Tibial nerve (tissue), 4 donors: ENCODE data around the gene CALHM2. TPM values are rescaled to one million over a fixed set of nuclear protein-coding genes. Genes with fewer than 3 reads are reported as not detected.
A peak's percentile ranks its signal among the peaks of the same experiment; 100 is the strongest.

ENCODE experiments used
- DNase-seq, 2 donors: peaks; one replicate each; pipeline ENCODE4 v3.0.0-alpha.2; 2019; ENCODE audit warnings: low spot score in 2 of 2
- H3K27ac ChIP-seq, 4 donors: fragments of 200-600 bp; sonication (generic) in 3 of 4; one replicate each; pipeline ENCODE4 v1.5.1; 2017 to 2019; ENCODE audit warnings: mild to moderate bottlenecking in 1 of 4
- H3K27me3 ChIP-seq, 2 donors: fragments of 200-600 bp; sonication (generic) in 1 of 2; one replicate each; pipeline versions ENCODE4 v1.5.1 to v1.6.0; 2017 to 2019
- H3K36me3 ChIP-seq, 3 donors: fragments of 200-600 bp; sonication (generic); one replicate each; pipeline ENCODE4 v1.5.1; 2018 to 2019
- H3K4me1 ChIP-seq, 4 donors: fragments of 200-600 bp; sonication (generic) in 3 of 4; one replicate each; pipeline ENCODE4 v1.5.1; 2017 to 2019
- H3K4me3 ChIP-seq, 4 donors: fragments of 200-600 bp; sonication (generic) in 3 of 4; one replicate each; pipeline ENCODE4 v1.5.1; 2017 to 2019; ENCODE audit warnings: mild to moderate bottlenecking in 1 of 4, moderate library complexity in 1 of 4
- H3K9me3 ChIP-seq, 4 donors: fragments of 200-600 bp; sonication (generic) in 3 of 4; one replicate each; pipeline ENCODE4 v1.5.1; 2017 to 2019
- EP300 ChIP-seq, 2 donors: sonication (generic); formaldehyde crosslinking; IDR thresholded peaks; one replicate each; pipeline ENCODE4 v1.6.1; 2017; ENCODE audit warnings: antibody characterized with exemption in 2 of 2, mild to moderate bottlenecking in 1 of 2
- POLR2A ChIP-seq, 2 donors: fragments of 450-650 bp; IDR thresholded peaks; one replicate each; pipeline ENCODE4 v1.6.1; 2017; ENCODE audit warnings: antibody characterized with exemption in 2 of 2, mild to moderate bottlenecking in 2 of 2, moderate library complexity in 2 of 2
- WGBS, 2 donors: methylation state at CpG; one replicate each; pipeline ENCODE4 v1.1.5; 2018; 5-methylcytosine and 5-hydroxymethylcytosine counted together
- total RNA-seq, 4 donors: library from RNA; depleted of rRNA; stranded (reverse); fragments of >200 nt; gene quantifications; one replicate each; pipeline ENCODE4 v1.1.0, GENCODE V29; 2016
- TF ChIP-seq, protein P1 (sequence below), 5 experiments: fragments of 200-600 bp in 3 of 5; fragments of 450-650 bp in 2 of 5; sonication (generic) in 3 of 5; IDR thresholded peaks; one replicate each; pipeline ENCODE4 v1.5.1; 2016 to 2019; ENCODE audit warnings: antibody characterized with exemption in 5 of 5, mild to moderate bottlenecking in 3 of 5, moderate library complexity in 2 of 5

CALHM2 gene
- total RNA-seq, 4 donors from 2014 or later: 61.4 to 119 (median 65.6) TPM

DNA sequence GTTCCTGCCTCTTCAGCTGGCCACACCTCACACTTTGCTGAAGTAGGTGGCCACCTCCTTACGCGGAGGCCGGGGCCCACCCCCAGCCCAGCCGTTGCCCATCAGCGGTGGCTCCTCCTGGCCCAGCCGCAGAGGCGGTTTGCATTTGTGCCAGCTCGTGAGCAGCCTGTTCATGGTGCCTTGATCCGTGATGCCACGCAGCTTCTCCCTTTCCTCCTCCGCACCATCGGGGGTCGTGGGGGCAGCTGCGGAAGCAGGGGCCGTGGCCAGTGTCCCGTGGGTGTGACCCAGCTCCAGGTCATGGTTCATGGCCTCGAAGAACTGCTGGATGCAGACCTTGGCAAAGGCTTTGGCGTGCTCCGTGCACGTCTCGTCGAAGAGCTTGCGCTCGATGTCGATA, 3.1 kb upstream of the CALHM2 start:
- H3K27me3 ChIP-seq: no peaks in the 10 kb centered on the region
- no peak overlapping the region for H3K4me3 ChIP-seq
- DNase-seq: no peak
- H3K36me3 ChIP-seq: peaks cover 0 to under 1% (median 0%) of the 10 kb centered on the region in 3 donors
- peaks cover 0 to 18% (median 10%) of the 10 kb centered on the region in 4 donors for H3K4me1 ChIP-seq
- no peak overlapping the region for H3K27ac ChIP-seq
- H3K9me3 ChIP-seq: no peaks in the 10 kb centered on the region
- no peak for TF ChIP-seq EP300 (IDR thresholded peaks at IDR 0.05)
- no peak for TF ChIP-seq POLR2A (IDR thresholded peaks at IDR 0.05)
- TF ChIP-seq, protein P1, sequence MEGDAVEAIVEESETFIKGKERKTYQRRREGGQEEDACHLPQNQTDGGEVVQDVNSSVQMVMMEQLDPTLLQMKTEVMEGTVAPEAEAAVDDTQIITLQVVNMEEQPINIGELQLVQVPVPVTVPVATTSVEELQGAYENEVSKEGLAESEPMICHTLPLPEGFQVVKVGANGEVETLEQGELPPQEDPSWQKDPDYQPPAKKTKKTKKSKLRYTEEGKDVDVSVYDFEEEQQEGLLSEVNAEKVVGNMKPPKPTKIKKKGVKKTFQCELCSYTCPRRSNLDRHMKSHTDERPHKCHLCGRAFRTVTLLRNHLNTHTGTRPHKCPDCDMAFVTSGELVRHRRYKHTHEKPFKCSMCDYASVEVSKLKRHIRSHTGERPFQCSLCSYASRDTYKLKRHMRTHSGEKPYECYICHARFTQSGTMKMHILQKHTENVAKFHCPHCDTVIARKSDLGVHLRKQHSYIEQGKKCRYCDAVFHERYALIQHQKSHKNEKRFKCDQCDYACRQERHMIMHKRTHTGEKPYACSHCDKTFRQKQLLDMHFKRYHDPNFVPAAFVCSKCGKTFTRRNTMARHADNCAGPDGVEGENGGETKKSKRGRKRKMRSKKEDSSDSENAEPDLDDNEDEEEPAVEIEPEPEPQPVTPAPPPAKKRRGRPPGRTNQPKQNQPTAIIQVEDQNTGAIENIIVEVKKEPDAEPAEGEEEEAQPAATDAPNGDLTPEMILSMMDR (IDR thresholded peaks at IDR 0.05): no peak
- 59 to 78% methylated on average over 22 to 25 of the region's 25 CpGs for WGBS, 2 donors

DNA sequence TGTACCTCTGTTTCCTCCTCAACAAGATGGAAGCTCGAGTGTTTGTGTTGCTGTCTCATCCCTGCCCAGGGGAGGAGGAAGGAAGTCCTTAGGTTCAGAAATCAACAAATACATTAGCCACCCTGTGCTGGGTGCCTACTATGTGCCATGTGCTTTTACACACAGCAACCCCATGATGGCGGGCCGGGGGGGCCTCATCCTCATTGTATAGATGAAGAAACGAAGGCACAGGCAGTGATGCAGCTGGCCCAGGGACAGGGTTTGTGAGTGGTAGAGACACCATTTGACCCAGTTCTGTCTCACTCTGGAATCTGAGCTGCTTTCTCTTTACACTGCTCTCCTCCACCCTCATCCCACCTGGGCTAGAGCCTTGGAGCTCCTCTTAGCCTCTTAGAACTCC, 1.9 kb upstream of the CALHM2 start:
- Histone ChIP-seq H3K4me1 (peaks cover 0 to 30% (median 22%) of the 10 kb centered on the region in 4 donors), H3K27ac (no peak overlapping the region), H3K9me3 (no peaks in the 10 kb centered on the region), H3K36me3 (peaks cover 0 to 12% (median 0%) of the 10 kb centered on the region in 3 donors), H3K4me3 (no peak overlapping the region), H3K27me3 (no peaks in the 10 kb centered on the region)
- 92 to 95% methylated on average over 4 of the region's 4 CpGs for WGBS, 2 donors
- no peak for DNase-seq
- TF ChIP-seq POLR2A (IDR thresholded peaks at IDR 0.05) (no peak), EP300 (IDR thresholded peaks at IDR 0.05) (no peak)
- TF ChIP-seq, protein P1 (IDR thresholded peaks at IDR 0.05): no peak

DNA sequence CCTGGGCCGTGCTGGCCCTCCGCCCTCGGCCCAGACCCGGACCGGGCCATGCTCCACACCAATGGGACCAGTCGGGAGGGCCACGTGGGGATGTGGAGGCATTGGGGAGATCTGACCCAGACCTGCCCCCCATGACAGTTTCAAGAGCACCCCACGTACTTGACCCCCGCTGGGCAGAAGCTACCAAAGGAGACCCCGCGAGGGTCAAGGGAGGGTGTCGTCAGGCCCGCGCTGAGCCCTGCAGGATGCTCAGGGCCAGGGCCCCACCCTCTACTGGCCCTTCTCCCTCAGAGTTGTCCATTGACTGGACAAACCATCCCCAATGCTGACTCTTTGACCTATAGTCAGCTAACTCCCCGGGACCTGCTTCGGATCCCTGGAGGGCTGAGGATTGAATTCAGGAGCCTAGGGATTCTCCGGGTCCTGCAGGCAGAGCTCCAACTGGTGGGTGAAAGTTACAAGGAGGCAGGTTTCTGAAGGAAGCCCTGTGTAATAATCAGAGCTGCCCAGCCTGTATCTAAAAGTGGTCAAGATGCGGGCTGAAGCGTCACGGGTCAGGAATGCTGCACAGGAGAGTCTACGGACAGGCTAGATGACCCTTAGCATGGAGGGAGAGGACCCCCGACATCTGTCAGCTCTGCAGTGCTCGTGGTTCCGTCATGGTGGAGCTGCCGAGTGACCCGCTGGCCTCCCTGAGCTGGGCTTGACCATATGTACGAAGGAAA, 498 bp upstream of the CALHM2 start:
- Histone ChIP-seq H3K4me3 (peak overlapping the region; percentile 59 to 90 (median 82)), H3K9me3 (no peaks in the 10 kb centered on the region), H3K27me3 (no peaks in the 10 kb centered on the region), H3K36me3 (peaks cover 0 to 26% (median 0%) of the 10 kb centered on the region in 3 donors), H3K27ac (peak overlapping the region; percentile 59 to 93 (median 87)), H3K4me1 (peaks cover 0 to 43% (median 30%) of the 10 kb centered on the region in 4 donors)
- WGBS, 2 donors: 27 to 28% methylated on average over 25 to 26 of the region's 27 CpGs
- DNase-seq: no peak
- TF ChIP-seq POLR2A (IDR thresholded peaks at IDR 0.05) (no peak), EP300 (IDR thresholded peaks at IDR 0.05) (no peak)
- TF ChIP-seq, protein P1 (IDR thresholded peaks at IDR 0.05): no peak

DNA sequence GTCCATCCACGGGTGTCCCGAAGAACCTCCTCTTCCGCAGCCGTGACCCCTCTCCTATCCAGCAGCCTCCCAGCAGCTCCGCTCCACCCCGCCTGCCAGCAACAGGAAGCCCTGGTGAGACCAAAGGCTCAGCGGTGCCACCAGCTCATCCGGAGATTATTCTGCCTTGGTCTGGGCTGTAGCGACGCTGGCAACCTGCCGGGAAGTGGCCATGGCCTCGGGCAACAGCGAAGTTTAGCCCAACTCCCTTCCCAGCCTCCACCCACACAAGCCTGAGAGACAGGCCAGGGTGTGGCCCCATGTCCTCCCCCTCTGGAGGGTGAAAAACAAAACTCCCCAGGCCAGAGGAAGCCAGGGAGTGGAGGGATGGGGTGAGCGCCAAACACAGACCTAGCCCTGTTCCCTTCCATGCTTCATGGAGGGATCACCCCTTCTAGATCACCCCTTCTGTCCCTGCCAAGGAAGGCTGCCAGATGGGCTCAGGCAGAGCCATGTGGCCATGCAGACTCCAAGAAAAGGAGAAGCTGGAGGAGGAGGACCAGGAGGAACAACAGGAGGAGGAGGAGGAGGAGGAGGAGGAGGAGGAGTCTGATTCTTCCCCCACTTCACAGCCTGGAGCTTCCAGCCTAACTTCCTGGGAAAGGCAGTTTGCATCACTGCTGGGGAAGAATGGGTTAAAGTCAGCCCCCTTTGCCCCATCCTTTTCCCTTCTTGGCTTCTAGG, 918 bp downstream of the CALHM2 start:
- TF ChIP-seq POLR2A (IDR thresholded peaks at IDR 0.05): peak in 1 of 2 donors; percentile 25
- TF ChIP-seq, protein P1 (IDR thresholded peaks at IDR 0.05): no peak
- TF ChIP-seq EP300 (IDR thresholded peaks at IDR 0.05): peak in 1 of 2 donors; percentile 67
- DNase-seq: peak; percentile 52 to 57
- H3K4me1 ChIP-seq: peaks cover 0 to 58% (median 41%) of the 10 kb centered on the region in 4 donors
- peaks cover 0 to 40% (median 8%) of the 10 kb centered on the region in 3 donors for H3K36me3 ChIP-seq
- H3K9me3 ChIP-seq: no peaks in the 10 kb centered on the region
- H3K4me3 ChIP-seq: peak overlapping the region; percentile 59 to 90 (median 82)
- WGBS, 2 donors: 2 to 6% methylated on average over 14 of the region's 14 CpGs
- peak overlapping the region; percentile 59 to 93 (median 87) for H3K27ac ChIP-seq
- no peaks in the 10 kb centered on the region for H3K27me3 ChIP-seq
